COR-L47 (cell line): ENCODE results near the gene SBF1.

ENCODE experiments used
- DNase-seq: peaks from one replicate; lab custom pipeline; 2025; lab: John Stamatoyannopoulos, UW

SBF1 gene

DNA sequence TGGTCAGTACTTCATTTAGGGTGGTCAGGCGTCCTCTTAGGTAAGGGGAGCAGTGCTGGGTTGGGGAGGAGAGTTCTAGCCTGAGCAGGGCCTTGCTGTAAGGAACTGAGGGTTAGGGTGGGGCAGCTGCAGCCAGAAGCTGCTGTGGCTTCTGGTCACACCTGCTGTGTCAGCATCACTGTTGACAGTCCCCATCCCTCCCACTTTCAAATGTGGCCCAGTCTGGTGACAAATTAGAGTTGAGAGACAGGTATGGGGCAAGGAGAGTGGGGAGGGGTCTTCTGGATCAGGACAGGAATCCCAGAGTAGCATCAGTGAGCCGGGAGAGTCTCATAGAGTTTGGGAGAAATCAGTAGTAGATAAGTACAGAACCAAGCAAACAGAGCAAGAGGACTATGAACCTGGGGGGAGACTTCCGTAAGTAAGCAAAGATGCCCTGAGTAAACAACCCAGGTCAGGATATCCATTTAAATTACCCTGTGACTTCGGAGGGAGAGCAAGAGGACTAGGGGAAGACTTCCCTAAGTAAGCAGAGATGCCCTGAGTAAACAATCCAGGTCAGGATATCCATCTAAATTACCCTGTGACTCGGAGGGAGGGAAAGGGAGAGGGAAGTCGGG lies 78.0 kb downstream of the SBF1 start:
- no peak for DNase-seq
